Cardiac ventricle fibroblast (primary cell): ENCODE results near the gene TMBIM1. TPM values are rescaled to one million over a fixed set of nuclear protein-coding genes. Genes with fewer than 3 reads are reported as not detected.

Experiments used
- total RNA-seq: library from RNA; depleted of rRNA; stranded (reverse); fragments of >200 nt; gene quantifications from 2 replicates; pipeline ENCODE4 v1.2.3, GENCODE V29; 2015

Gene TMBIM1
- total RNA-seq: 80.8 and 96.0 TPM in 2 replicates

GRCh38 chr2:218292048-218293014 is at the start of gene TMBIM1:
Gene TMBIM1 (minus strand): TSS chr2:218292503. CDS start chr2:218282141, 10,362 bp downstream.

GRCh38 chr2:218269900-218270720 is 22.2 kb downstream of the TMBIM1 start, which contains the start of the genes AAMP and PNKD:
Gene AAMP (minus strand): TSS chr2:218270137. CDS start chr2:218270086, 51 bp downstream.
Gene PNKD (plus strand): TSS chr2:218270519. CDS start chr2:218270536, 17 bp downstream.

GRCh38 chr2:218260742-218261422 is 31.4 kb downstream of the TMBIM1 start, which contains the start of gene GPBAR1:
Gene GPBAR1 (plus strand): TSS chr2:218261015. CDS start chr2:218262725, 1,710 bp downstream.

Other genes with a start within 250 kb of the TMBIM1 start
- gene RUFY4, start 223.2 kb downstream of the TMBIM1 start, total RNA-seq: not detected in 2 replicates
- gene CXCR2, start 166.5 kb downstream of the TMBIM1 start, total RNA-seq: not detected in 2 replicates
- gene CXCR1, start 125.5 kb downstream of the TMBIM1 start, total RNA-seq: not detected in 2 replicates
- gene ARPC2, start 75.3 kb downstream of the TMBIM1 start, total RNA-seq: 177 and 192 TPM in 2 replicates
- gene GPBAR1, start 31.5 kb downstream of the TMBIM1 start, total RNA-seq: 0.50 and 2.1 TPM in 2 replicates
- gene AAMP, start 22.4 kb downstream of the TMBIM1 start, total RNA-seq: 126 and 132 TPM in 2 replicates
- 37.4 and 40.8 TPM in 2 replicates for gene PNKD, start 22.0 kb downstream of the TMBIM1 start, total RNA-seq
- not detected in 2 replicates for gene CATIP, start 64.4 kb upstream of the TMBIM1 start, total RNA-seq
- not detected in 2 replicates for gene SLC11A1, start 89.8 kb upstream of the TMBIM1 start, total RNA-seq
- gene CTDSP1, start 107.4 kb upstream of the TMBIM1 start, total RNA-seq: 64.1 and 77.1 TPM in 2 replicates
- gene VIL1, start 126.6 kb upstream of the TMBIM1 start, total RNA-seq: not detected in 2 replicates